ENCODE measurements around the gene SLC25A17. TPM values are rescaled to one million over a fixed set of nuclear protein-coding genes. Genes with fewer than 3 reads are reported as not detected.
A peak's percentile ranks its signal among the peaks of the same experiment; 100 is the strongest.
"Not testable (repeated sequence)": the region's sequence is repeated elsewhere in the genome, so short reads cannot be mapped to it uniquely, and the experiment has no call there.

Gene SLC25A17
- total RNA-seq, 1 donor from 2014 or later: 19.2 TPM

GRCh38 chr22:40818192-40818746, 877 bp downstream of the SLC25A17 start:
- peak; percentile 3 for DNase-seq

GRCh38 chr22:40817737-40818136, 1.4 kb downstream of the SLC25A17 start:
- no peak for DNase-seq

DNA sequence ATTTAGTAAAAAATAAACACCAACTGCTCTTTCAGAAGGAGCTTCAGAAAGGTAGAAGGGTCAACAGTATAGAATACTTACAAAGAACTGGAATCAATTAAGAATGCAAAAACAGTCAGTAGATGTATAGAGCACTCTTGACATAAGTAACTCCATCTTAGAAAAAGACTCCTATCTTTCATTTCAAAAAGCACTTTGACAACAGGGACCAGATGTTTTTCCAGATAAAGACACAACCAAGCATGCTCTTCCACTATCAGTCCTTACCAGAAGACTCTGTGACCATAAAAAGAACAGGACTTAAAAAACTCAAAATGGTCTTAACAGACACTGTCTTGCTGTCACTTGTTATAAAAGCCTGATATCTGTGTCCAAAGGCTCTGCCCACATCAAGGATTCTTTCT, 5.2 kb downstream of the SLC25A17 start:
- no peak for DNase-seq

- peak; percentile 24 for DNase-seq
These were observed 10.9 kb downstream of the SLC25A17 start for GRCh38 chr22:40808018-40808841.

DNA sequence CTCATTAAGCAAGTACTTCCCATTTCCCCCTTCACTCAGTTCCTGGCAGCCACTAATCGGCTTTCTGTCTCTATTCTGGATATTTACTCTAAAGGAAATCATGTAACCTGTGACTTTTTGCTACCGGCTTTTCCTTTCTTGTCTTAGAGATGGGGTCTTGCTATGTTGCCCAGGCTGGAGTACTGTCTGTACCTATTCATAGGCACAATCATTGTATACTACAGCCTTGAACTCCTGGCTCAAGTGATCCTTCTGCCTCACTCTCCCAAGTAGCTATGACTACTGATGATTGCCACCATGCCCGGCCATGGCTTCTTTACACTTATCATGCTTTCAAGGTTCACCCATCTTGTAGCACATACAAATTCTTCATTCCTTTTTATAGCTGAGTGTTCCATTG, 12.4 kb downstream of the SLC25A17 start:
- no peak for DNase-seq

DNA sequence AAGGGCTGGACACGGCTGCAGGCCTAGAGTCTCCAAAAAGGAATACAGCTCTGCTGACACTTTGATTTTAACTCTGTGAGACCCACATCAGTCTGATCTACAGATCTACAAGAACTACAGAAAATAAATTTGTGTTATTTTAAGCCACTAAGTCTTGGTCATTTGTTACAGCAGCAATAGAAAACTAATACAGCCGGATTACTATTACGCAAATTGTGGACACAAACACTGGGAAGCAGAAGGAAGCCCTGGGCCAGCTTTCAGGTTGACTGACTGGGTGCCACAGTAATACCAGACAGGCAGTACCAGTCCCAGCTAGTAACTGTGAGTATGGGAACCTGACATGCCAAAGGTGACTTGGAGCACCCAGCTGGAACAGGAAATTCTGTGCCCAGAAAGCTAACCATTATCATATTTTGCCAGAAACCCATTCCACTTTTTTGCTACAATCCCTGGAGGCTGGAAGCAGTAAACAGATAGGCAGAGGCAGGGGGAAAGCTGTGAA, 13.4 kb downstream of the SLC25A17 start:
- DNase-seq: no peak

- no peak for DNase-seq
These were observed 13.9 kb downstream of the SLC25A17 start for GRCh38 chr22:40805239-40805638.

- no peak for DNase-seq
These were observed 15.8 kb downstream of the SLC25A17 start for GRCh38 chr22:40803321-40803720.

DNA sequence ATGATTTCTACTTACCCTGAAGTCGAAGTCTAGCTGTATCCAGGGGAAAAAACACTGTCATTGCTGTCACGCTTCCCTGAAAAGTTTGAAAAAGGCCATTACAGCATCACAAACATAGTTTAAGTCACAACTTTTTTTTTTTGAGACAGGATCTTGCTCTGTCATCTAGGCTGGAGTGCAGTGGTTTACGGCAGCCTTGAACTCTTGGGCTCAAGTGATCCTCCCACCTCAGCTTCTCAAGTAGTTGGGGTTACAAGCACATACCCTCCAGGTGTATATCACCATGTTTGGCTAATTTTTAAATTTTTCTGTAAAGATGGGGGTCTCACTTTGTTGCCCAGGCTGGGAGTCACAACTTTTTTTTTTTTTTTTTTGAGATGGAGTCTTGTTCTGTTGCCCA, 20.1 kb downstream of the SLC25A17 start:
- no peak for DNase-seq

DNA sequence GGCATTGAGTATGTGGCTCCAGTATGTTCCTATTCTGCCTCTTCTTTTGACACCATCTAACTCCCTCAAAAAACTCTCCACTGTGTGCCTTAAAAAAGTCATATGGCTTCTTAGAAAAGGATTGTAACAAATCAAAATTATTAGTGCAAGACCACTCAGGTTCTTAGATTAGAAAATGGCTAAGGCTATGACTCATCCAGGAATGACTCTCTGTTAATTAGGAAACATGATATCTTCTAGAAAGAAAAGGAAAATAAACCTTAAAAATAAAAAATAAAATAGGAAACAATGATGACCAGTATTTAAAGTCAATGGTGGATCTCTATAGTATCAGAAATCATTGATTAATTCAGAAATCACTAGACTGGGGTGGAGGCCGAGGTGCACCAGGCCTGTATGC, 21.7 kb downstream of the SLC25A17 start:
- DNase-seq: no peak

DNA sequence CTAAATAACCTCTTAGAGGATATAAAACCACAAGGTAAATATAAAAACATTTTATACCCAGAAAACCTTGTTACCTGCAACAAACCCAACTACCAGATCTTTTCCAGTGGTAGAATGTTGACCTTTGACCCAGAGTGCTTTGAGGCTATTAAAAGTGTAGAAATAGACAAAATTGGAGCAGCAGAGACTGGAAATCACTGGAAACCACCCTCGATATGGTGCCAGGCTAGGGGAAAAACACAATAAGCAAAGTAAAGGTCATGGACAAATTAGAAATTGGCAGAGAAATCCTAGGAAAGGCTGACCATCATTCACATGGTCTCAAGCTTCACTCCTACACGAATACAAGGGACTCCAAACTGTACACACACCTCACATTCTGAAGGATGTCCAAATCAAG, 26.7 kb downstream of the SLC25A17 start:
- DNase-seq: no peak

DNA sequence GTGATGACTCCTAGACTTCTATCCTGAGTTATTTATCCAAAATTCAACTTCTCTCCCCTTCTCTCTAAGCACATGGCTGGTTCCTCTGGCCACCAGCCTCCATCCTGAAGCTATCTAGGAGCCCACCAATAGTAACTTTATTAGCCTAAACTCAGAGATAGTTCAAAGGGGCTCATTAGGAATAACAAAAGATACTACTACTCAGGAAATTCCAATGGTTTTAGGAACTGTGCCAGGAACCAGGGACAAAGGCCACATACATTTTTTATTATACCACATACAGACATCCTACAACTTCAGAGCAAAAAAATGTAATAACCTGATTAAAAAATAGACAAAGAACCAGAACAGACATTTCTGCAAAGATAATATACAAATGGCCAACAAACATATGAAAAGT, 27.9 kb downstream of the SLC25A17 start:
- DNase-seq: peak; percentile 67

DNA sequence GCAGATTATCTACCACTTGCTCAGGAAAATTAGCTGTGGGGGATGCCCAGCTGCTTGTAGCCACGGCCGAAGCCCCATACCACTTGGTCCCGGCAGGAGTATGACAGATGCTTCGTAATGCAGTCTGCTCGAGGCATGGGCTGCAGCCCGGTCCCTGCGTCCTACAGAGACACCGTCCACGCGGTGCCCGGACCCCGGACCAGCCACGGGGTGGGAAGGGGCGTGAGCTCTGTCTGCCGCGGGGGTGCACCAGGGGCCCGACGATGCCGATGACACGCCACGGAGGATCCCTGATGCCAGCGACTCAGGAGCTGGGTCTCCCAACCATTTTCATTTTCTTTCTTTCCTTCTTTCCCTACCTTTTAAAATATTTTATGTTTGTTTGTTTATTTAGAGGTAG, 30.0 kb downstream of the SLC25A17 start:
- DNase-seq: no peak

GRCh38 chr22:40782521-40782920, 36.6 kb downstream of the SLC25A17 start:
- peak; percentile 28 for DNase-seq

DNA sequence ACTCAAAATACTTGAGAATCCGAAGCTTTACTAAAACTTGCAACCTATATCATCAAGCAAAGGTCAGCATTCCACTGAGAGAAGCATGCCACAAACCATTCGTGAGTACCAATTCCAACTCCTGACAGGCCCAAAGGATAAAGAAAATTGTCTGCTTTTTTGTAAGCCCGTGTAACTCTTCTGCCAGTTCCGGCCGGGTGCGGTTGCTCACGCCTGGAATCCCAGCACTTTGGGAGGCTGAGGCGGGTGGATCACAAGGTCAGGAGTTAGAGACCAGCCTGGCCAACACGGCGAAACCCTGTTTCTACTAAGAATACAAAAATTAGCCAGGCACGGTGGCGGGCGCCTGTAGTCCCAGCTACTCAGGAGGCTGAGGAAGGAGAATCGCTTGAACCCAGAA, 37.4 kb downstream of the SLC25A17 start:
- not testable (repeated sequence) for DNase-seq

GRCh38 chr22:40769761-40770160, 49.4 kb downstream of the SLC25A17 start:
- DNase-seq: no peak

GRCh38 chr22:40768206-40768605, 50.9 kb downstream of the SLC25A17 start:
- DNase-seq: no peak

GRCh38 chr22:40766956-40767355, 52.2 kb downstream of the SLC25A17 start:
- no peak for DNase-seq

DNA sequence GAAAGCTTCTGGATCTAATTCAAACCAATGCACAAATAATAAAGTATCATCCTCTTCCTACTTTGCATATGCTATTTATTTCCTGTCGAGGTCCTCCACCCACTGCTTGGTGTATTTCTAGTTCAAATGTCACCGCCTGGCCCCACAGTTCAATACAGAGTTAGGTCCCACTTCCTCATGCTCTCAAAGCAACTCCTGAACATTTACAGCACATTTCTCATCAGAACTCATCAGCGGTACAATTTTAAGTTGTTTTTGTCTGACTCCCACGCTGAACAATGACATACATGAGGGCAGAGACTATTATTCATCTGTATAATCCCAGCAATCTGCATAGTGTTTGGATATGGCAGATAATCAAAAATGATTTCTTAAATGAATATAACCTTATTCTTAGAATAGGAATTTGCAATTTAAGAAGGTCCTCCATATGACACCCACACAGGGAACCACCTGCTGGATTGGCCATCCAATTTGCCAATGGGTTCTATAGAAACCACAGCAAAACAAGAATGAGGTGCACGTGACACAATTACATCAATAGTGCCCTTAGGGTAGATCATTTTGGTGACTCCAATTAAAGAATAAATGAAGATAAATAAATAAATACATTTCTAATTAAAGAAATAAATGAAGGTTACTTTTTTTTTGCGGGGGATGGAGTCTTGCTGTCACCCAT, 54.2 kb downstream of the SLC25A17 start:
- no peak for DNase-seq

GRCh38 chr22:40759294-40759840, 59.8 kb downstream of the SLC25A17 start:
- DNase-seq: no peak

- DNase-seq: not testable (repeated sequence)
These were observed 60.3 kb downstream of the SLC25A17 start for GRCh38 chr22:40758851-40759250.

- DNase-seq: no peak
These were observed 60.8 kb downstream of the SLC25A17 start for GRCh38 chr22:40758390-40758789.

DNA sequence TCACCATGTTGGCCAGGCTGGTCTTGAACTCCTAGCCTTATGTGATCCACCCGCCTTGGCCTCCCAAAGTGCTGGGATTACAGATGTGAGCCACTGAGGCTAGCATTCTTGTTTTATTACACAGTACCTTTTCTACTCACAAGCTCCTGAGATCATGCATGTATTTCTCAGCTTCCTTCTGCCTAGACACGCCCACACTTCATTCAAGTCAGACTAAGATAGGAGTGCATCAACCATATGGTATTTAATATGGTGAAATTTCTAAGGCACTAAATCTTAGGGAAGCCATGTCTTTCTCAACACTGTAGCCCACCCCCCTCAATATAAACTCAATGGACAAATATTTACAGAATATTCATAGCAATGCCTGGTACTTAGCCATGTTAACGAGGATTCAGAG, 62.1 kb downstream of the SLC25A17 start:
- no peak for DNase-seq
